Activated CD4-positive, alpha-beta T cell treated with anti-CD3 and anti-CD28 coated beads, Interleukin-2, amount 50 U/mL, for 1 hour (primary cell): ENCODE data around the gene MED28.

Experiments
- DNase-seq: peaks from one replicate; pipeline ENCODE4 v3.0.0-alpha.2; 2020

The MED28 gene

GRCh38 chr4:17667653-17668201 lies 53.3 kb downstream of the MED28 start:
- no peak for DNase-seq

- DNase-seq: no peak
These were observed 56.0 kb downstream of the MED28 start for GRCh38 chr4:17670423-17670822.

GRCh38 chr4:17680559-17681280 lies 66.3 kb downstream of the MED28 start:
- no peak for DNase-seq

- DNase-seq: no peak
These were observed 67.1 kb downstream of the MED28 start for GRCh38 chr4:17681281-17682221.

- DNase-seq: no peak
These were observed 67.8 kb downstream of the MED28 start for GRCh38 chr4:17682222-17682566.
